ENCODE results near the gene AGPAT3. TPM values are rescaled to one million over a fixed set of nuclear protein-coding genes. Genes with fewer than 3 reads are reported as not detected.

The AGPAT3 gene
- total RNA-seq, 2 experiments from 2014 or later = 101 to 102 TPM

Other genes starting within 250 kb of the AGPAT3 start
- gene HSF2BP, start 205.7 kb upstream of the AGPAT3 start, total RNA-seq = under 1 TPM; 0.15 to 0.40 TPM
- 10 to 100 TPM; 43.3 to 43.7 TPM for gene RRP1B, start 205.7 kb upstream of the AGPAT3 start, total RNA-seq
- gene PDXK, start 146.1 kb upstream of the AGPAT3 start, total RNA-seq = 10 to 100 TPM; 94.1 to 95.0 TPM
- gene CSTB, start 88.9 kb upstream of the AGPAT3 start, total RNA-seq = 10 to 100 TPM; 54.3 to 55.6 TPM
- gene RRP1, start 75.6 kb upstream of the AGPAT3 start, total RNA-seq = 10 to 100 TPM; 22.4 to 22.6 TPM
- gene TRAPPC10, start 147.1 kb downstream of the AGPAT3 start, total RNA-seq = 10 to 100 TPM; 76.0 to 76.5 TPM
- 10 to 100 TPM; 18.6 to 22.5 TPM for gene PWP2, start 242.2 kb downstream of the AGPAT3 start, total RNA-seq